Neural progenitor cell (in vitro differentiated cells): Measurements from ENCODE around the gene LMO4. TPM values are rescaled to one million over a fixed set of nuclear protein-coding genes. Genes with fewer than 3 reads are reported as not detected.

Experiments used
- DNase-seq: peaks from one replicate; pipeline ENCODE4 v3.0.0-alpha.2; 2016; ENCODE audit warnings: low spot score
- H2AFZ ChIP-seq: fragments of 200-600 bp; sonication (generic); replicated peaks from 2 replicates; pipeline ENCODE4 v1.6.1; 2016; ENCODE audit warnings: antibody characterized with exemption
- H3F3A ChIP-seq: fragments of 200-600 bp; sonication (generic); 2 replicates; pipeline ENCODE4 v1.6.1; 2016; ENCODE audit warnings: antibody characterized with exemption, low read depth
- H3K27ac ChIP-seq: fragments of 200-600 bp; sonication (generic); 2 replicates; pipeline ENCODE4 v1.5.1; 2016; ENCODE audit warnings: mild to moderate bottlenecking
- H3K27me3 ChIP-seq: fragments of 200-600 bp; sonication (generic); 2 replicates; pipeline ENCODE4 v1.6.1; 2016; ENCODE audit warnings: mild to moderate bottlenecking, moderate library complexity
- H3K36me3 ChIP-seq: fragments of 200-600 bp; sonication (generic); 2 replicates; pipeline ENCODE4 v1.5.1; 2016
- H3K4me1 ChIP-seq: fragments of 200-600 bp; sonication (generic); 2 replicates; pipeline ENCODE4 v1.6.1; 2016; ENCODE audit warnings: mixed run types
- H3K4me2 ChIP-seq: fragments of 200-600 bp; sonication (generic); 2 replicates; pipeline ENCODE4 v1.6.1; 2016
- H3K4me3 ChIP-seq: fragments of 200-600 bp; sonication (generic); 2 replicates; pipeline ENCODE4 v1.5.1; 2016
- H3K79me2 ChIP-seq: fragments of 200-600 bp; sonication (generic); 2 replicates; pipeline ENCODE4 v1.6.1; 2016; ENCODE audit warnings: low read depth
- H3K9ac ChIP-seq: fragments of 200-600 bp; sonication (generic); 2 replicates; pipeline ENCODE4 v1.6.1; 2016
- H3K9me3 ChIP-seq: fragments of 200-600 bp; sonication (generic); 2 replicates; pipeline ENCODE4 v1.5.1; 2016; ENCODE audit warnings: low read depth
- H4K20me1 ChIP-seq: fragments of 200-600 bp; sonication (generic); 2 replicates; pipeline ENCODE4 v1.6.1; 2016; ENCODE audit warnings: low read depth
- H3K27ac Mint-ChIP-seq: 3 replicates; pipeline ENCODE4 v1.8.0; 2021; ENCODE audit warnings: mixed read lengths
- H3K27me3 Mint-ChIP-seq: 2 replicates; pipeline ENCODE4 v1.8.0; 2022; ENCODE audit warnings: low read depth, mild to moderate bottlenecking, inconsistent platforms, moderate library complexity, mixed read lengths; ENCODE audit not compliant: insufficient read depth
- H3K36me3 Mint-ChIP-seq: 3 replicates; pipeline ENCODE4 v1.8.0; 2021; ENCODE audit warnings: mixed read lengths
- H3K4me1 Mint-ChIP-seq: 3 replicates; pipeline ENCODE4 v1.8.0; 2021; ENCODE audit warnings: mixed read lengths
- H3K4me3 Mint-ChIP-seq: 3 replicates; pipeline ENCODE4 v1.8.0; 2021; ENCODE audit warnings: mild to moderate bottlenecking, moderate library complexity, mixed read lengths
- H3K9me3 Mint-ChIP-seq: 3 replicates; pipeline ENCODE4 v1.8.0; 2020; ENCODE audit warnings: mixed read lengths
- EZH2 ChIP-seq: fragments of 200-600 bp; sonication (generic); IDR thresholded peaks from 2 replicates; pipeline ENCODE4 v1.6.1; 2017; ENCODE audit warnings: antibody characterized with exemption, mild to moderate bottlenecking, moderate library complexity
- EZH2phosphoT487 ChIP-seq: fragments of 200-600 bp; sonication (generic); IDR thresholded peaks from 2 replicates; pipeline ENCODE4 v1.6.1; 2017; ENCODE audit warnings: antibody characterized with exemption
- total RNA-seq: library from RNA; depleted of rRNA; stranded (reverse); fragments of >200 nt; gene quantifications from 2 replicates; pipeline ENCODE4 v1.2.3, GENCODE V29; 2015; ENCODE audit warnings: low replicate concordance
- TF ChIP-seq, protein P1 (sequence below): fragments of 200-600 bp; sonication (generic); IDR thresholded peaks from 2 replicates; pipeline ENCODE4 v1.5.1; 2017; ENCODE audit warnings: antibody characterized with exemption, mild to moderate bottlenecking

Gene LMO4
- total RNA-seq, 1 donor from 2014 or later, result 112 TPM

DNA sequence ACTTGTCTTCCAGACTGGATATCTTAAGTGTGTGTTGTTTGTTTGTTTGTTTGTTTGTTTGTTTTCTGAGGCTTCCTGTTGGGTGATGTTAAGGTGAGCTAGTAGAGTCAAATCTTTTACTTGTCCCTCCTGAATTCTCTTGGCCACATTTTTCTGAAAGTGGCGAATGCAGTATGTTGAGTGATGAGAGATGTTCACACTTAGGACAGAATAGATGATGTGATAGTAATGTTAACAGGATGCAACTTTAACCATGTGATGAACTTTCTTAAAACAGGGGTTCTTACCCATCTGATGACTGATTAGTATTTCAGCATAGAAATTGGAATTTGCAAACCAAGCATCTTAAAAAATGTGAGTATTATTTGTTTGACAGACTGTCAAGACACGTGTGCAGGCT lies 40.2 kb downstream of the LMO4 start:
- peaks cover 21% of the 10 kb centered on the region for H3K4me1 ChIP-seq
- H3K4me2 ChIP-seq, result no peak overlapping the region
- H3F3A ChIP-seq, result no peaks in the 10 kb centered on the region
- H3K4me3 Mint-ChIP-seq, result no peak overlapping the region
- H3K9me3 ChIP-seq, result no peaks in the 10 kb centered on the region
- H3K27me3 ChIP-seq, result no peaks in the 10 kb centered on the region
- no peaks in the 10 kb centered on the region for H3K36me3 Mint-ChIP-seq
- no peak for DNase-seq
- no peaks in the 10 kb centered on the region for H3K27me3 Mint-ChIP-seq
- no peaks in the 10 kb centered on the region for H3K4me1 Mint-ChIP-seq
- no peak overlapping the region for H3K9ac ChIP-seq
- H3K27ac ChIP-seq, result no peak overlapping the region
- H3K9me3 Mint-ChIP-seq, result peaks cover 9% of the 10 kb centered on the region
- no peak overlapping the region for H3K27ac Mint-ChIP-seq
- TF ChIP-seq, protein P1, sequence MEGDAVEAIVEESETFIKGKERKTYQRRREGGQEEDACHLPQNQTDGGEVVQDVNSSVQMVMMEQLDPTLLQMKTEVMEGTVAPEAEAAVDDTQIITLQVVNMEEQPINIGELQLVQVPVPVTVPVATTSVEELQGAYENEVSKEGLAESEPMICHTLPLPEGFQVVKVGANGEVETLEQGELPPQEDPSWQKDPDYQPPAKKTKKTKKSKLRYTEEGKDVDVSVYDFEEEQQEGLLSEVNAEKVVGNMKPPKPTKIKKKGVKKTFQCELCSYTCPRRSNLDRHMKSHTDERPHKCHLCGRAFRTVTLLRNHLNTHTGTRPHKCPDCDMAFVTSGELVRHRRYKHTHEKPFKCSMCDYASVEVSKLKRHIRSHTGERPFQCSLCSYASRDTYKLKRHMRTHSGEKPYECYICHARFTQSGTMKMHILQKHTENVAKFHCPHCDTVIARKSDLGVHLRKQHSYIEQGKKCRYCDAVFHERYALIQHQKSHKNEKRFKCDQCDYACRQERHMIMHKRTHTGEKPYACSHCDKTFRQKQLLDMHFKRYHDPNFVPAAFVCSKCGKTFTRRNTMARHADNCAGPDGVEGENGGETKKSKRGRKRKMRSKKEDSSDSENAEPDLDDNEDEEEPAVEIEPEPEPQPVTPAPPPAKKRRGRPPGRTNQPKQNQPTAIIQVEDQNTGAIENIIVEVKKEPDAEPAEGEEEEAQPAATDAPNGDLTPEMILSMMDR, result no peak
- TF ChIP-seq EZH2phosphoT487 (no peak), EZH2 (no peak)
- H3K36me3 ChIP-seq, result no peaks in the 10 kb centered on the region
- no peak overlapping the region for H3K4me3 ChIP-seq
- H4K20me1 ChIP-seq, result no peaks in the 10 kb centered on the region
- no peaks in the 10 kb centered on the region for H3K79me2 ChIP-seq
- no peak overlapping the region for H2AFZ ChIP-seq

DNA sequence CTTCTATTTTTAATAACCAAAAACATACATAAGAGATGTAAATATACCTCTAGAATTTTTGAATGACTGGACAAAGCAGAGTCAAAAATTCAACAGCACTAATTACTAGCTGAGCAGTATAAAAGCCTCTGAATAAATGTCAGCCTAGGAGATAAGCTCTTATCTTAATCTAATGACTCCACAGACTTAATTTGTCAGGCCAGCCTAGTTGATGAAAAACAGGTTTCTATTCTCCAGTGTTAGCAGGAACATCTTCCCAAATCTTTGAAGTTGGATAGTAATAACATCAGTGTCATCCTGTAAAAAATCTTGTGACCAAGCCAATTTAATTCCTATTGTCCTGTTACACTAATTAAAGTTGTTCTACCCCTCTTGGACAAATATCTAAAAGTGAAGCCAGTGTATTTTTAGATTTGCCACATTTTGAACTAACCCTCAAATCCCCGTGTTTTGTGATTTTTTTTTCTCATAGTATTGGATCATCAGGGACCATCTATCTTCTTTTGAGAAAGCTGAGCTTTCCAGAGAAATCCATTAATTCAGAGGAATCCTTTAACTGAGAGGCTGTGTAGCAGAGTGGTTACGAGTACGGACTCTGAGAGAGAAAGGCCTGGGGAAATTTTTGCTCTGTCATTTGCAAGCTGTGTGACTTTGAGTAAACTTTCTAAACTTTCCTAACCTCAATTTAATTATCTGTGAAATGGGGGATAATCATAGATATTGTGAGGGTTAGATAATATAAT lies 41.2 kb downstream of the LMO4 start:
- H3K9me3 ChIP-seq, result no peaks in the 10 kb centered on the region
- no peak overlapping the region for H3K4me3 ChIP-seq
- H3K9ac ChIP-seq, result no peak overlapping the region
- no peaks in the 10 kb centered on the region for H3K27me3 Mint-ChIP-seq
- H3F3A ChIP-seq, result no peaks in the 10 kb centered on the region
- H3K4me3 Mint-ChIP-seq, result no peak overlapping the region
- DNase-seq, result no peak
- peaks cover 21% of the 10 kb centered on the region for H3K4me1 ChIP-seq
- H3K9me3 Mint-ChIP-seq, result peaks cover 11% of the 10 kb centered on the region
- H4K20me1 ChIP-seq, result no peaks in the 10 kb centered on the region
- no peaks in the 10 kb centered on the region for H3K79me2 ChIP-seq
- TF ChIP-seq EZH2phosphoT487 (no peak), EZH2 (no peak)
- TF ChIP-seq, protein P1, result no peak
- no peaks in the 10 kb centered on the region for H3K36me3 ChIP-seq
- H3K27ac Mint-ChIP-seq, result no peak overlapping the region
- no peak overlapping the region for H2AFZ ChIP-seq
- no peaks in the 10 kb centered on the region for H3K4me1 Mint-ChIP-seq
- H3K36me3 Mint-ChIP-seq, result no peaks in the 10 kb centered on the region
- peak overlapping the region; percentile 12 for H3K4me2 ChIP-seq
- H3K27ac ChIP-seq, result no peak overlapping the region
- H3K27me3 ChIP-seq, result no peaks in the 10 kb centered on the region

DNA sequence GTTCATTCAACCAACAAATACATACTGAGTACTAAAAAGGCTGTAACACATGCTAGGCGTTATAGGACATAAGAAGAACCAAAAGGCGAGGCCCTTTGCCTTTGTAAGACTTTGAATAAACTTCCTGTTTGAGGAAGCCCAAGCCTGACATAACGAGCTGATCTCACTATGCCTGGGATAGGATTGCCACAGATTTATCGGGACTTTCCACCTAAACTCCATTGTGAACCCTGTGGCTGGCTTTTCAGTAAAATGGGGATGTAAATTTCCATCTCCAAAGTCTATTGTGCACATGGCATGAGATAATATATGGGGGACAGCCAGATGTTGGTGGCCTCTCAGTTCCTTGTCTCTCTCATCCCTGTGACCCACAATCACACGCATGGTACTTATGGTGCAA lies 41.9 kb downstream of the LMO4 start:
- Mint-ChIP-seq H3K4me3 (no peak overlapping the region), H3K27ac (no peak overlapping the region), H3K9me3 (peaks cover 12% of the 10 kb centered on the region), H3K4me1 (no peaks in the 10 kb centered on the region), H3K36me3 (peaks cover 2% of the 10 kb centered on the region), H3K27me3 (no peaks in the 10 kb centered on the region)
- no peaks in the 10 kb centered on the region for H3K27me3 ChIP-seq
- no peaks in the 10 kb centered on the region for H3K36me3 ChIP-seq
- no peak overlapping the region for H2AFZ ChIP-seq
- DNase-seq, result peak; percentile 35
- H3K9me3 ChIP-seq, result no peaks in the 10 kb centered on the region
- no peak overlapping the region for H3K4me3 ChIP-seq
- no peak overlapping the region for H3K9ac ChIP-seq
- no peak overlapping the region for H3K27ac ChIP-seq
- H3K79me2 ChIP-seq, result no peaks in the 10 kb centered on the region
- H3K4me1 ChIP-seq, result peaks cover 21% of the 10 kb centered on the region
- no peaks in the 10 kb centered on the region for H3F3A ChIP-seq
- no peak overlapping the region for H3K4me2 ChIP-seq
- no peaks in the 10 kb centered on the region for H4K20me1 ChIP-seq
- no peak for TF ChIP-seq EZH2phosphoT487
- no peak for TF ChIP-seq EZH2

DNA sequence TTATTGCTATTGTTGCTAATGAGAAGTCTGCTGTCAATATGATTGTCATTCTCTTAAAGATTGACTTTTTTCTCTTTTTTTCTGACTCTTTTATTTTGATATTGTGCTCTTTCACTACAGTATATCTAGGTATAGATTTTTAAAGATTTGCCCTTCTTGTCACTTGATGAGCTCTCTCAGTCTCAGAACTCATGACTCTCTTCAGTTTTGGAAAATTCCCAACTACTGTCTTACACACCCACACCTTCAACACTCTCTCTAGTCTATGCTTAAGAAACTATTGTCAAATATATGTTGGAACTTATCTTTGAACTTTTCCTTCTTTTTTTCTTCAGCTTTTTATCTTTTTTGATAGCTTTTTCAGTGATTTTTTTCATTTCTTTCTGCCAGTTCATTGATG lies 50.6 kb downstream of the LMO4 start:
- TF ChIP-seq EZH2, result no peak
- TF ChIP-seq, protein P1, result no peak
- TF ChIP-seq EZH2phosphoT487, result no peak

More for the DNA sequence above, 50.6 kb downstream of the LMO4 start:
- H3K36me3 ChIP-seq, result no peaks in the 10 kb centered on the region
- Mint-ChIP-seq H3K27me3 (no peaks in the 10 kb centered on the region), H3K27ac (no peak overlapping the region), H3K36me3 (peaks cover 2% of the 10 kb centered on the region), H3K4me1 (no peaks in the 10 kb centered on the region), H3K4me3 (no peak overlapping the region), H3K9me3 (peaks cover 23% of the 10 kb centered on the region)
- H3K9me3 ChIP-seq, result peaks cover 6% of the 10 kb centered on the region
- H3K4me1 ChIP-seq, result no peaks in the 10 kb centered on the region
- no peaks in the 10 kb centered on the region for H4K20me1 ChIP-seq
- no peaks in the 10 kb centered on the region for H3K27me3 ChIP-seq
- H3K79me2 ChIP-seq, result no peaks in the 10 kb centered on the region
- H3K4me3 ChIP-seq, result no peak overlapping the region
- H3K27ac ChIP-seq, result no peak overlapping the region
- no peaks in the 10 kb centered on the region for H3F3A ChIP-seq
- no peak overlapping the region for H3K4me2 ChIP-seq
- H3K9ac ChIP-seq, result no peak overlapping the region
- DNase-seq, result no peak
- no peak overlapping the region for H2AFZ ChIP-seq
